Mesodermal cell (in vitro differentiated cells): ENCODE results near the gene RBM17.
"Not testable (repeated sequence)": the region's sequence is repeated elsewhere in the genome, so short reads cannot be mapped to it uniquely, and the experiment has no call there.

Source experiments
- H3K27ac ChIP-seq: 2 replicates; pipeline ENCODE4 v1.7.0; 2013; ENCODE audit warnings: mild to moderate bottlenecking, low read depth, low read length, moderate library complexity; ENCODE audit not compliant: severe bottlenecking
- H3K36me3 ChIP-seq: 2 replicates; pipeline ENCODE4 v1.7.1; 2013; ENCODE audit warnings: mild to moderate bottlenecking, low read length, moderate library complexity; ENCODE audit not compliant: control insufficient read depth, insufficient read depth
- H3K4me1 ChIP-seq: one replicate; pipeline ENCODE4 v1.7.1; 2013; ENCODE audit warnings: mild to moderate bottlenecking, low read length; ENCODE audit not compliant: insufficient read depth, control insufficient read depth, poor library complexity, severe bottlenecking
- H3K4me3 ChIP-seq: 2 replicates; pipeline ENCODE4 v1.7.0; 2013; ENCODE audit warnings: low read length, control low read depth, mild to moderate bottlenecking; ENCODE audit not compliant: insufficient read depth, poor library complexity, severe bottlenecking; ENCODE audit errors: extremely low read depth
- H3K9me3 ChIP-seq: 2 replicates; pipeline ENCODE4 v1.7.1; 2013; ENCODE audit warnings: mild to moderate bottlenecking, low read length, moderate library complexity; ENCODE audit not compliant: control insufficient read depth
- WGBS, 2 experiments: methylation state at CpG; one replicate each; pipeline ENCODE4 v1.1.5; 2013; ENCODE audit warnings: missing lambda C conversion rate in 2 of 2; ENCODE audit not compliant: insufficient coverage in 2 of 2; 5-methylcytosine and 5-hydroxymethylcytosine counted together

RBM17 gene

DNA sequence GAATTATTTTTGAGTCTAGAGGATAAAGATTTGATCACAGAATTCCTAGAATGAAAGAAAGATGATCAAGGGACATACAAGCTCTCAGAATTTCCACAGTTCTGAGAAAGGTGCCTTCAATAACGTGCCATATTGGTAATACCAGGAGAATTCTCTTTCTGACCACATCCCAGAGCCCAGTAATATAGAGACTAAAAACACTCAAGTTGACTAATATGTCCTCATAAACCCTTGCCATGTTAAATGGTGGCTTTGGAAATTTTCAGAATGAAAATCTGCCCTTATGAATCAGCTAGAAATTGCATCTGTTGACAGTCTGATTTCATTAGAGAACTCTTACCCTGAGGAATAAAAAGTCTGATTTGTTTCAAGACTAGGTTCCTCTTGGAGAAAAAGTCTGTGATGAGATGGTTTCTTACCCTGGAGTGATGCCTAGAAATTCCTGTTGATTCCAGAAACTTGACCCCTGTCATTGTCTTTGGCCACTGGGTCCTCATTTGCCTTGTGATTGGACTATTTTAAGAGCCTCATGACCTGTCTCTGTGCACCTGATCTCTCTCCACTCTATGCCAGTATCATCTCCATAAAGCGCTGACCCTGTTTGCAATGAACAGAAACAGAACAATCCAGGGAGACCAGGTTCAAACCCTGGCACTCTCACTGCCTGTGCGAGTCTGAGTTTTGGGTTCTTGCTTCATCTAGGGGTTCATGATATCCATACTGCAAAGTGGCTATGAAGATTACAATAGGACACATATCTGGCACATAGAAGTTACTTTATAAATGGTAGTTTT, 30.0 kb upstream of the RBM17 start:
- H3K36me3 ChIP-seq: no peaks in the 10 kb centered on the region
- 88 to 92% methylated on average over 2 to 3 of the region's 3 CpGs for WGBS, 2 experiments
- no peaks in the 10 kb centered on the region for H3K9me3 ChIP-seq
- no peak overlapping the region for H3K27ac ChIP-seq
- H3K4me1 ChIP-seq: no peaks in the 10 kb centered on the region
- H3K4me3 ChIP-seq: no peak overlapping the region

DNA sequence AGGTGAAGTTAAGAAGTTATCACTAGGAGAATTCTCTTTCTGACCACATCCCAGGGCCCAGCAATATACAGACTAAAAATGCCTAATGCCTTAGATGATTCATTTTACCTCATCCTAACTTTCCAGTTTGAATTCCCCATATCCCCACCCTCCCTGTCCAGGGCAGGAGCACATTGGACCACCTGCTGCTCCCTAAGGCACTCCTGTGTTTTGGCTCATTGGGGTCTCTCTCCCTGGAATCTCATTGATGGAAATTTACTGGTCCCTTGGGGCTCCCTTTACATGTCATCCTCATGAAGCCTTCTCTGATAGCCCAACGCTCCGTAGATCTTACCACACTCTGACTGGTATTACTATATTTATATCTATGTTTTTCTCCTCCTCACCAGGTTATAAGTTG, 29.3 kb upstream of the RBM17 start:
- Histone ChIP-seq H3K4me3 (no peak overlapping the region), H3K36me3 (no peaks in the 10 kb centered on the region), H3K27ac (no peak overlapping the region), H3K4me1 (no peaks in the 10 kb centered on the region), H3K9me3 (no peaks in the 10 kb centered on the region)
- no CpG with 5 or more reads among the region's 2 CpGs for WGBS, 2 experiments

DNA sequence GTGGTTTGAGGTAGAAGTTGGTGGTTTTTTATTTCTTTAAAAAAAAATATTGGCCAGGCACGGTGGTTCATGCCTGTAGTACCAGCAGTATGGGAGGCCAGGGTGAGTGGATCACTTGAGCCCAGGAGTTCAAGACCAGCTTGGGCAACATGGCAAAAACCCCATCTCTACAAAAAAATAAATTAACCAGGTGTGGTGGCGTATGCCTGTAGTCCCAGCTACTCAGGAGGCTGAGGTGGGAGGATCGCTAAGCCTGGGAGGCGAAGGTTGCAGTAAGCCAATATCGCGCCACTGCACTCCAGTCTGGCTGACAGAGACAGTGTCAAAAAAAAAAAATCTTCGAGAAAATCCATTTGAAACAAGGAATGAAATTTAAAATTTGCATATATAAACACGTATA, 27.8 kb upstream of the RBM17 start:
- Histone ChIP-seq H3K36me3 (no peaks in the 10 kb centered on the region), H3K4me1 (no peaks in the 10 kb centered on the region), H3K4me3 (no peak overlapping the region), H3K9me3 (no peaks in the 10 kb centered on the region), H3K27ac (no peak overlapping the region)
- WGBS, 2 experiments: 90 to 94% methylated on average over 3 to 6 of the region's 8 CpGs

DNA sequence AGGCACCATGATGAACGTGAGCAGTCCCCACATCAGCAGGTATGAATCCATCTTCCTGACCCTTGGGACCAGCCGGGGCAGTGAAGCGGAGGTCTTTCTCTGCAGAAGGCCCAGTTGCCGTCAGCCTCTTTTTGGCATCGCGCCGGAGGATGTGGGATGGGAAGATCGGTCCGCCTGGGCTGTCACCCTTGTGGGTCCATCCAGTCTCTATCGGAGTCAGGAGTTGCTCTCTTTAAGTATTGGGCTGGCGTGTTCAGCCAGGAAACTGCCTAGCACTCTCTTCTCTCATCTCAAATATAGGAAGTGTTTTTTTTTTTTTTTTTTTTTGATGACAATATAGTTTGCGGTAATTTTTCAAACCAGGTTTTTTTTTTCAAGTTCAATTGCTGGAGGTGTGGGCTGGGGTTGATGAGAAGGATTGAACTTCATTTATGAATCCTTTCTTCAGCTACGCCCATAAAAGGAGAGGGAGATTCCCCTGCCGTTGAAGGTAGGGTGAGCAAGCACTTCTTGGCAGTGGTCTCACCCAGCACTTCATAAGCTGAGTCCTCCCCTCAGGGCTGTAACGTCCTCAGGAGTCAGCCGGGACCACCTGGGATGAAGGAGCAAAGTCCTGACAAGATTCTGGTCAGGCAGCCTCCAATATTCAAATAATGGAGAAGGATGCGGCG, 26.6 kb upstream of the RBM17 start, which contains the start of gene IL2RA:
TSS of gene IL2RA (minus strand) at position 267 of the 671 bp plus-strand sequence. CDS start at position 51, 216 bp downstream.
- no peaks in the 10 kb centered on the region for H3K9me3 ChIP-seq
- H3K27ac ChIP-seq: no peak within 1 kb of the TSS
- WGBS, 2 experiments: 89 to 91% methylated on average over 12 to 13 of the region's 18 CpGs
- no peaks in the 10 kb centered on the region for H3K36me3 ChIP-seq
- H3K4me1 ChIP-seq: no peaks in the 10 kb centered on the region
- no peak within 1 kb of the TSS for H3K4me3 ChIP-seq

DNA sequence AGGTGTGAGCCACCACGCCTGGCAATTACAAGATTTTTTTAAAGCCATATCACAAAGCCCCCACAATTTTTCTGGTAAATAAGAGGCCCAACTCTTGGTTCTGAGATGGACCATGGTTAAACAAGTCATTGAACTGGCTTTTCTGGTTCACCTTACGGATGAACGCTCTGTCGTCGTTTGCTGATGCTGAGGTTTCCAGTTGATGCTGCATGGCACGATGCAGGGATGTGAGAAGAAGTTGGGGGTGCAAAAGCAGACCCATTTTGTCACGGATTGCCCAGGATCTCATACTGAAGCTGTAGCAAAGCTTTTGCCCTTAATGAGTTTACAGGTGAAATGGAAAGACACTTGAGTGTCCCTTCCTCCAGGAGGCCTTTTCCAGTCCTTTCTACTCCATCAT, 24.7 kb upstream of the RBM17 start:
- Histone ChIP-seq H3K9me3 (no peaks in the 10 kb centered on the region), H3K36me3 (no peaks in the 10 kb centered on the region), H3K27ac (no peak overlapping the region), H3K4me1 (no peaks in the 10 kb centered on the region), H3K4me3 (no peak overlapping the region)
- WGBS, 2 experiments: 95 to 97% methylated on average over 7 of the region's 7 CpGs

DNA sequence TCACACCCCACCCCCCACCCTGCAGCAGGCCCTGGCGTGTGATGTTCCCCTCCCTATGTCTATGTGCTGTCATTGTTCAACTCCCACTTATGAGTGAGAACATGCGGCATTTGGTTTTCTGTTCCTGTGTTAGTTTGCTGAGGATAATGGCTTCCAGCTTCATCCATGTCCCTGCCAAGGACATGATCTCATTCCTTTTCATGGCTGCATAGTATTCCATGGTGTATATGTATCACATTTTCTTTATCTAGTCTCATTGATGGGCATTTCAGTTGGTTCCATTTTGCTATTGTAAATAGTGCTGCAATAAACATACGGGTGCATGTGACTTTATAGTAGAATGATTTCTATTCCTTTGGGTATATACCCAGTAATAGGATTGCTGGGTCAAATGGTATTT, 24.1 kb upstream of the RBM17 start:
- H3K36me3 ChIP-seq, H3K4me1 ChIP-seq, H3K4me3 ChIP-seq, H3K9me3 ChIP-seq, H3K27ac ChIP-seq: not testable (repeated sequence)
- WGBS, 2 experiments: 100% methylated on average over 2 of the region's 3 CpGs; no CpG with 5 or more reads in 1 of the 2 experiments

DNA sequence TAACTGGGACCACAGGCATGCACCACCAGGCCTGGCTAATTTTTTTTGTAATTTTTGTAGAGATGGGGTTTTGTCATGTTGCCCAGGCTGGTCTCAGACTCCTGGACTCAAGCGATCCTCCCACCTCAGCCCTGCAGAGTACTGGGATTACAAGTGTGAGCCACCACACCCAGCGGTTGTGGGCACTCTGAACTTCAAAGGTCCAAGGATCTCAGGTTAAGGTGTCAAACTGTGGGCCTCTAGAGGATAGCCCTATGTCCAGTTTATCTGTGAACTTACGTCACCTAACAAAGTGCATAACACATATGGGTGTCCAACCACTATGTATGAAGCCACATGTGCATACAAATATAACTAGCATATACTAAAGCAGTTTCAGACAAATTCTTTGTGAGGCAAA, 23.4 kb upstream of the RBM17 start:
- no peaks in the 10 kb centered on the region for H3K4me1 ChIP-seq
- WGBS, 2 experiments: 86 to 95% methylated on average over 3 of the region's 3 CpGs
- no peak overlapping the region for H3K27ac ChIP-seq
- no peaks in the 10 kb centered on the region for H3K36me3 ChIP-seq
- H3K9me3 ChIP-seq: no peaks in the 10 kb centered on the region
- no peak overlapping the region for H3K4me3 ChIP-seq

DNA sequence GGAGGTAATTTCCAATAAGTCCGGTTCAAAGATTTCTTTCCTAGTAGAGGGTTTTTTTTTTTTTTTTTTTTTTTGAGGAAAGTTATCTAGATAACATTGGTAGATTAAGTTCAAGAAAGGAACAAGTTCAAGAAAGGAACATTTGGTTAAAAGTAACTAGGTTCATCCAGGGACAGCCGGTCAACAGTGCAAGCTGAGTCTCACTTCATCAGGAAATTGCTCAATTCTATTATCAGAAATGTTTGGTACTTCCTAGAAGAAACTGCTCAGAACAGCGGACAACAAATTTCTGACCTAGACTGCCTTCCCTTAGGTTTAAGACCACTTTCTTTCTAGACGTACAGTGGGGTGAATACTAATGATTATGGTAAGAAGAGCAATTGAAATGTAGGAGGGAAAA, 23.0 kb upstream of the RBM17 start:
- Histone ChIP-seq H3K4me1 (no peaks in the 10 kb centered on the region), H3K27ac (no peak overlapping the region), H3K4me3 (no peak overlapping the region), H3K36me3 (no peaks in the 10 kb centered on the region), H3K9me3 (no peaks in the 10 kb centered on the region)
- WGBS, 2 experiments: 85 to 94% methylated on average over 2 to 3 of the region's 4 CpGs

DNA sequence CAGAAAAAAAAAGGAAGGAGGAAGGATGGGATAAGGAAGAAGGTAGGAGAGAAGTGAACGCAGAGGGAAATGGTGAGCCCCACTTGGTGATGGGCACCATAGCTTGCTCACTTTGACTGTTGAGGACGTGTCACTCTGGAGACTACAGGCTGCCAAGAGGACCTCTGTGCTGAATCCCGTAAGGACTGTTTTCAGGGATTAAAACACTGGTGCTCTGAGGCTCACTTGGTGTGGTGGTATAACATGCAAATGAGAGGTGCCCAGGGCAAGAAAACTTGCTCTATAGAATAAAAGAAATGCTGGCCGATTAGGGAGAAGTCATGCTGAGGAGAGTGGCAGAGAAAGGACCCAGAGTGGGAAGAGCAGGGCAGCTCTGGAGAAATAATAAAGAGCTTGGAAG, 21.4 kb upstream of the RBM17 start:
- Histone ChIP-seq H3K4me1 (no peaks in the 10 kb centered on the region), H3K27ac (no peak overlapping the region), H3K9me3 (no peaks in the 10 kb centered on the region), H3K4me3 (no peak overlapping the region), H3K36me3 (no peaks in the 10 kb centered on the region)
- WGBS, 2 experiments: 89 to 90% methylated on average over 4 of the region's 4 CpGs

DNA sequence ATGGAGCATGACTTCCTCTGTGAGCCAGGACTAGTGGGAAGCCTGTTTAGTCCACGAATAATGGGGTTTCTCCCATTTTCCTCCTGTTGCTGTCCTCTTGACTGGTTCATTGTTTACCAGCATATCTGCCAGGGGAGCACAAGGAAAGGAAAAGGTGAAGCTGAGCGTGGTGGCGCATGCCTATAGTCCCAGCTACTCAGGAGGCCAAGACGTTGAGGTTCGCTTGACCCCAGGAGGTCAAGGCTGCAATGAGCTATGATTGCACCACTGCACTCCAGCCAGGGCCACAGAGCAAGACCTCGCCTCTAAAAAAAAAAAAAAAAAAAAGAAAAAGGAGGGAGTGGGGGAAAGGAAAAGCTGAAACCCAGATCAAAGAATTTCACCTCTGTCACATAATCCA, 20.8 kb upstream of the RBM17 start:
- Histone ChIP-seq H3K36me3 (no peaks in the 10 kb centered on the region), H3K4me3 (no peak overlapping the region), H3K4me1 (no peaks in the 10 kb centered on the region), H3K27ac (no peak overlapping the region), H3K9me3 (no peaks in the 10 kb centered on the region)
- 72 to 78% methylated on average over 5 of the region's 6 CpGs for WGBS, 2 experiments

DNA sequence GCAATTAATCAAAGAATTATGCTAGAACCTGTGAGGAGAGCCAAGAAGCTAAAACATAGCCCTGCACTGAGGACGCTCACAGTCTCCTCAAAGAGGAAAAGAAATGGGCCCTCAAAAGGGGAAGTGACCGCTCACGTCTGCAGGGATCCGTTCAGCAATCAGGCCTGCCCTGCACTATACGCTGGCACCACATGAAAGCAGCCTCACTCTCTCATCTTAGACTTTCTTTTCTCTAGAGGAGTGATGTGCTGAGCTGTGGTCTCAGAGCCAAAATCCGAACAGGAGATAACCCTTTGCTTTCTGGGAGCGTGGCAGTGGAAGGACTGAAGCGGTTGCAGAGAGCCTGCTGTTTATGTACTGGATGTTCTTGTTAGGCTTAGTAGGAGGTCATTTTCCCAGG, 20.4 kb upstream of the RBM17 start:
- H3K9me3 ChIP-seq: no peaks in the 10 kb centered on the region
- H3K27ac ChIP-seq: no peak overlapping the region
- H3K4me3 ChIP-seq: no peak overlapping the region
- 94 to 97% methylated on average over 5 to 7 of the region's 8 CpGs for WGBS, 2 experiments
- no peaks in the 10 kb centered on the region for H3K4me1 ChIP-seq
- H3K36me3 ChIP-seq: no peaks in the 10 kb centered on the region
